IMR-90 (cell line): ENCODE data around the gene TENT5C. TPM values are rescaled to one million over a fixed set of nuclear protein-coding genes. Genes with fewer than 3 reads are reported as not detected.

Source experiments
- ATAC-seq: fragments of 200-7000 bp; cut with Tn5 transposase; 2 replicates; pipeline ENCODE4 v1.9.1; 2020; ENCODE audit warnings: low read depth, mild to moderate bottlenecking, moderate library complexity
- BruUV-seq: library from RNA; stranded (reverse); fragments of 400-500 nt; replicated peaks from 2 replicates; lab custom pipeline; 2021; lab: Mats Ljungman, UMichigan
- CTCF ChIA-PET: fragments of 300-600 bp; formaldehyde crosslinking; extraction: SDS; loops from one replicate; lab custom pipeline; 2021; ENCODE audit warnings: antibody characterized with exemption; lab: Yijun Ruan, JAX
- POLR2A ChIA-PET: fragments of 300-600 bp; sonication (Branson Sonifier 250); formaldehyde crosslinking; loops from one replicate; lab custom pipeline; 2022; ENCODE audit warnings: antibody characterized with exemption; ENCODE audit not compliant: unreplicated experiment; lab: Charles Lee
- DNase-seq: peaks from one replicate; pipeline ENCODE4 v3.0.0; 2013
- H2AFZ ChIP-seq: replicated peaks from 2 replicates; pipeline ENCODE3; 2013; ENCODE audit warnings: low read length, mild to moderate bottlenecking; ENCODE audit not compliant: poor library complexity
- H2AK5ac ChIP-seq: 2 replicates; pipeline ENCODE4 v1.6.1; 2013; ENCODE audit warnings: low read depth, low read length, inconsistent platforms
- H2AK9ac ChIP-seq: replicated peaks from 2 replicates; pipeline ENCODE3; 2013; ENCODE audit warnings: mild to moderate bottlenecking, low read depth, low read length, moderate library complexity; ENCODE audit not compliant: poor library complexity
- H2BK120ac ChIP-seq: 2 replicates; pipeline ENCODE4 v1.6.1; 2013; ENCODE audit warnings: low read depth, low read length, inconsistent platforms
- H2BK15ac ChIP-seq: 3 replicates; pipeline ENCODE4 v1.6.1; 2013; ENCODE audit warnings: low read depth, low read length, inconsistent platforms
- H2BK20ac ChIP-seq: 2 replicates; pipeline ENCODE4 v1.6.1; 2013; ENCODE audit warnings: low read depth, mild to moderate bottlenecking, inconsistent platforms, low read length, moderate library complexity
- H2BK5ac ChIP-seq: 2 replicates; pipeline ENCODE4 v1.6.1; 2013; ENCODE audit warnings: mild to moderate bottlenecking, low read depth, low read length, inconsistent platforms; ENCODE audit not compliant: poor library complexity, severe bottlenecking
- H3K14ac ChIP-seq: replicated peaks from 2 replicates; pipeline ENCODE4 v1.6.1; 2013; ENCODE audit warnings: low read depth, low read length, inconsistent platforms
- H3K18ac ChIP-seq: 2 replicates; pipeline ENCODE4 v1.6.1; 2013; ENCODE audit warnings: low read depth, low read length, control low read depth
- H3K23ac ChIP-seq: 2 replicates; pipeline ENCODE4 v1.6.1; 2013; ENCODE audit warnings: low read depth, low read length, inconsistent platforms
- H3K27ac ChIP-seq: 2 replicates; pipeline ENCODE4 v1.5.1; 2013; ENCODE audit warnings: mild to moderate bottlenecking, control low read depth, low read length; ENCODE audit not compliant: insufficient read depth
- H3K27me3 ChIP-seq: 2 replicates; pipeline ENCODE4 v1.6.1; 2013; ENCODE audit warnings: low read length; ENCODE audit not compliant: control insufficient read depth, insufficient read depth
- H3K36me3 ChIP-seq: 2 replicates; pipeline ENCODE4 v1.6.1; 2013; ENCODE audit warnings: low read length, mixed read lengths; ENCODE audit not compliant: control insufficient read depth, insufficient read depth
- H3K4ac ChIP-seq: 2 replicates; pipeline ENCODE4 v1.6.1; 2013; ENCODE audit warnings: low read depth, low read length, inconsistent platforms
- H3K4me1 ChIP-seq: 2 replicates; pipeline ENCODE4 v1.6.1; 2013; ENCODE audit warnings: low read length, mixed read lengths; ENCODE audit not compliant: control insufficient read depth, insufficient read depth
- H3K4me2 ChIP-seq: 2 replicates; pipeline ENCODE4 v1.6.1; 2013; ENCODE audit warnings: low read depth, mild to moderate bottlenecking, control low read depth, low read length, moderate library complexity
- H3K4me3 ChIP-seq: 2 replicates; pipeline ENCODE4 v1.5.1; 2013; ENCODE audit warnings: low read depth, mild to moderate bottlenecking, control low read depth, low read length, moderate library complexity; ENCODE audit not compliant: insufficient read depth
- H3K56ac ChIP-seq: 2 replicates; pipeline ENCODE4 v1.6.1; 2013; ENCODE audit warnings: low read length, inconsistent platforms; ENCODE audit not compliant: insufficient read depth; ENCODE audit errors: extremely low read depth
- H3K79me1 ChIP-seq, 2 experiments: 2 replicates each; pipeline ENCODE4 v1.6.1; 2013; ENCODE audit warnings: low read length in 2 of 2, inconsistent platforms in 1 of 2, low read depth in 1 of 2
- H3K9ac ChIP-seq: 2 replicates; pipeline ENCODE4 v1.6.1; 2013; ENCODE audit warnings: low read depth, low read length, control low read depth
- H3K9me1 ChIP-seq: 2 replicates; pipeline ENCODE4 v1.6.1; 2013; ENCODE audit warnings: low read length, inconsistent platforms; ENCODE audit not compliant: insufficient read depth
- H3K9me3 ChIP-seq: 2 replicates; pipeline ENCODE4 v1.6.1; 2013; ENCODE audit warnings: low read length; ENCODE audit not compliant: control insufficient read depth, insufficient read depth
- H4K20me1 ChIP-seq: 2 replicates; pipeline ENCODE4 v1.6.1; 2013; ENCODE audit warnings: low read length, inconsistent platforms; ENCODE audit not compliant: insufficient read depth
- H4K5ac ChIP-seq: 2 replicates; pipeline ENCODE4 v1.6.1; 2013; ENCODE audit warnings: mild to moderate bottlenecking, low read depth, low read length, control low read depth
- H4K8ac ChIP-seq, 2 experiments: 2 replicates each; pipeline ENCODE4 v1.6.1; 2013; ENCODE audit warnings: low read depth in 2 of 2, low read length in 2 of 2, control low read depth in 1 of 2, inconsistent platforms in 1 of 2
- H4K91ac ChIP-seq: 2 replicates; pipeline ENCODE4 v1.6.1; 2013; ENCODE audit warnings: low read depth, low read length, inconsistent platforms; ENCODE audit not compliant: insufficient read depth
- CHD1 ChIP-seq: IDR thresholded peaks from 2 replicates; pipeline ENCODE4 v1.6.1; 2012; ENCODE audit warnings: low read depth, low read length, improper control_type of control experiment
- FOS ChIP-seq: fragments of 150-350 bp; IDR thresholded peaks from 2 replicates; pipeline ENCODE4 v1.6.1; 2016; ENCODE audit warnings: low read depth, low read length
- MAFK ChIP-seq: IDR thresholded peaks from 2 replicates; pipeline ENCODE4 v1.6.1; 2012; ENCODE audit warnings: low read depth, low read length, improper control_type of control experiment
- MAZ ChIP-seq: IDR thresholded peaks from 2 replicates; pipeline ENCODE4 v1.6.1; 2012; ENCODE audit warnings: low read depth, mild to moderate bottlenecking, low read length, improper control_type of control experiment, moderate library complexity, borderline replicate concordance
- MXI1 ChIP-seq: IDR thresholded peaks from 2 replicates; pipeline ENCODE4 v1.6.1; 2012; ENCODE audit warnings: low read depth, mild to moderate bottlenecking, low read length, moderate library complexity, borderline replicate concordance
- POLR2A ChIP-seq: IDR thresholded peaks from 2 replicates; pipeline ENCODE4 v1.6.1; 2012; ENCODE audit warnings: mild to moderate bottlenecking, low read depth, low read length
- RAD21 ChIP-seq: IDR thresholded peaks from 2 replicates; pipeline ENCODE4 v1.6.1; 2012; ENCODE audit warnings: low read length, improper control_type of control experiment
- RCOR1 ChIP-seq: IDR thresholded peaks from 2 replicates; pipeline ENCODE4 v1.6.1; 2012; ENCODE audit warnings: mild to moderate bottlenecking, low read length, improper control_type of control experiment; ENCODE audit not compliant: insufficient replicate concordance
- RFX5 ChIP-seq: IDR thresholded peaks from 2 replicates; pipeline ENCODE4 v1.8.0; 2012; ENCODE audit warnings: low read depth, mild to moderate bottlenecking, low read length, moderate library complexity
- SMC3 ChIP-seq: fragments of 150-350 bp; IDR thresholded peaks from 2 replicates; pipeline ENCODE4 v1.6.1; 2016; ENCODE audit warnings: low read depth, mild to moderate bottlenecking, antibody characterized with exemption, low read length, moderate library complexity
- WGBS, 2 experiments: methylation state at CpG; one replicate each; pipeline versions ENCODE4 v1.1.5 to v1.1.7; 2013; ENCODE audit warnings: missing lambda C conversion rate in 2 of 2; ENCODE audit not compliant: insufficient read length in 1 of 2; ENCODE audit errors: extremely low coverage in 2 of 2; 5-methylcytosine and 5-hydroxymethylcytosine counted together
- dilution Hi-C: fragments of 300-500 bp; cut with HindIII; formaldehyde crosslinking; loops from one replicate; pipeline ENCODE4 v1.14.3; 2018; ENCODE audit warnings: low sequenced_read_pairs; ENCODE audit not compliant: unreplicated experiment
- in situ Hi-C: fragments of 300-500 bp; cut with MboI; formaldehyde crosslinking; loops from 3 replicates; pipeline ENCODE4 v1.14.3; 2019; ENCODE audit warnings: low sequenced_read_pairs, inconsistent platforms, mixed read lengths
- intact Hi-C: fragments of 100-400 bp; cut with micrococcal nuclease; formaldehyde crosslinking; loops from 2 replicates; pipeline ENCODE4 v1.10.0; 2022
- polyA plus RNA-seq, 3 experiments: library from polyadenylated mRNA; depleted of rRNA; stranded (reverse); fragments of >200 nt; gene quantifications; 2 replicates each; pipeline ENCODE4 v1.2.3, GENCODE V29; 2012; ENCODE audit warnings: low replicate concordance in 1 of 3
- total RNA-seq: library from RNA; depleted of rRNA; stranded (reverse); fragments of >200 nt; gene quantifications from 2 replicates; pipeline ENCODE4 v1.2.3, GENCODE V29; 2012

Gene TENT5C
- total and polyA plus RNA-seq, 2 of the 4 experiments (the other 2 are of a cell fraction): 1.5 to 4.1 TPM

DNA sequence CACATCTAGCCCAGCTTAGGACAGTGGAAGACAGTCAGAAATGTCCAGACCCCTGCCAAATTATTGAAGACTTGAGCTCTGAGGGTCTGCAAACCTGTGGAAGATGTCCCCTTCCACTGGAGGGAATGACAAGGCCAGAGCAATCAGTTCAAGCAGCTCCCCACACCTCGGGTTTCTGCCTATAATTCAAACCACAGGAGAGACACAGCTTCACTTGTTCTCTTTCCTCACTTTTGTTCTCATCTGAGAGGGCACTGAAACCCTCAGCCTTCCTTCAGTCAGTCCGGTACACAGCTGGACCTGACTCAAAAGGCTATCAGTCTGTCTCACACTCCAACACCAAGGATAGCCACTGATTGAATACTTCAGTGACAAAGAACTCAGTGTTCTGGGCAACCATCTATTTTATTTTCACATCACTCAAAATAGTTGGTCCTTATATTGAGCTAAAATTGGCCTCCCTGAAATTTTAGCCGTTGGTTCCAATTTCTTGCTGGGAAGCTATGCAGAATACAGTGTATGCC lies 70.1 kb downstream of the TENT5C start:
- WGBS, 2 experiments: 90% methylated on average over 2 of the region's 3 CpGs; no CpG with 5 or more reads in 1 of the 2 experiments
- POLR2A ChIA-PET: no interaction called here

More for the DNA sequence above, 70.1 kb downstream of the TENT5C start:
- no peak overlapping the region for H3K23ac ChIP-seq
- H3K36me3 ChIP-seq: no peaks in the 10 kb centered on the region
- H3K4me3 ChIP-seq: no peak overlapping the region
- H2AK9ac ChIP-seq: no peak overlapping the region
- H3K4me1 ChIP-seq: peaks cover 12% of the 10 kb centered on the region
- no peak overlapping the region for H2BK5ac ChIP-seq
- H4K91ac ChIP-seq: no peak overlapping the region
- peak overlapping the region; percentile 20; the same call in 1 of the 2 replicates for H2AK5ac ChIP-seq
- no peak overlapping the region for H4K5ac ChIP-seq
- DNase-seq (no peak), ATAC-seq (no peak)
- no peak overlapping the region for H3K56ac ChIP-seq
- no peak overlapping the region for H3K27ac ChIP-seq
- no peak overlapping the region for H2BK15ac ChIP-seq
- no peak overlapping the region for H4K8ac ChIP-seq
- no peak overlapping the region for H3K9ac ChIP-seq
- peaks cover 15% of the 10 kb centered on the region for H3K9me1 ChIP-seq
- H2AFZ ChIP-seq: no peak overlapping the region
- dilution Hi-C loops: no loop called here
- in situ Hi-C loops: no loop called here
- no peaks in the 10 kb centered on the region for H3K9me3 ChIP-seq
- no peak for TF ChIP-seq RCOR1
- no peak for TF ChIP-seq RAD21
- no peak for TF ChIP-seq CHD1
- no peak for TF ChIP-seq MAZ
- no peak for TF ChIP-seq POLR2A
- TF ChIP-seq RFX5: no peak
- TF ChIP-seq MXI1: no peak
- no peak for TF ChIP-seq FOS
- no peak for TF ChIP-seq SMC3
- no peak for TF ChIP-seq MAFK
- CTCF ChIA-PET: no interaction called here
- peak overlapping the region; percentile 8; the same call in 1 of the 2 replicates for H3K4ac ChIP-seq
- H3K18ac ChIP-seq: no peak overlapping the region
- H4K20me1 ChIP-seq: no peaks in the 10 kb centered on the region; the same call in 1 of the 2 replicates
- no peak overlapping the region for H2BK20ac ChIP-seq
- no peaks in the 10 kb centered on the region for H3K27me3 ChIP-seq
- intact Hi-C loops: no loop called here
- H3K4me2 ChIP-seq: no peak overlapping the region
- no peaks in the 10 kb centered on the region for H3K79me1 ChIP-seq
- H3K14ac ChIP-seq: no peak overlapping the region
- BruUV-seq: no TSS peak
- no peak overlapping the region for H2BK120ac ChIP-seq
